SK-N-SH treated with all-trans-retinoic acid at 6 μM for 48 hours (cell line): ENCODE measurements around the gene ZNF132.

Experiments used
- ARNTL ChIP-seq: fragments of 450-650 bp; formaldehyde crosslinking; IDR thresholded peaks from 2 replicates; pipeline ENCODE4 v1.5.0; 2020; ENCODE audit warnings: low read depth, mild to moderate bottlenecking, moderate library complexity, borderline replicate concordance
- CREB5 ChIP-seq: fragments of 250-450 bp; sonication (Bioruptor Pico); IDR thresholded peaks from 2 replicates; pipeline ENCODE4 v1.5.1; 2020; ENCODE audit warnings: low read depth, mild to moderate bottlenecking, moderate library complexity
- ESRRG ChIP-seq: fragments of 250-450 bp; sonication (Bioruptor Pico); IDR thresholded peaks from 2 replicates; pipeline ENCODE4 v1.6.1; 2021; ENCODE audit warnings: mild to moderate bottlenecking
- OSR1 ChIP-seq: fragments of 250-450 bp; sonication (Bioruptor Pico); IDR thresholded peaks from 2 replicates; pipeline ENCODE4 v1.8.0; 2022; ENCODE audit warnings: moderate library complexity, mild to moderate bottlenecking, inconsistent platforms
- PATZ1 ChIP-seq: fragments of 250-450 bp; sonication (Bioruptor Pico); IDR thresholded peaks from 2 replicates; pipeline ENCODE4 v1.8.0; 2020; ENCODE audit warnings: mild to moderate bottlenecking, moderate library complexity, borderline replicate concordance
- POU6F1 ChIP-seq: fragments of 250-450 bp; sonication (Bioruptor Pico); IDR thresholded peaks from 2 replicates; pipeline ENCODE4 v1.8.0; 2021; ENCODE audit warnings: low read depth, mild to moderate bottlenecking, moderate library complexity, borderline replicate concordance
- RARB ChIP-seq: fragments of 250-450 bp; sonication (Bioruptor Pico); IDR thresholded peaks from 2 replicates; pipeline ENCODE4 v1.8.0; 2021; ENCODE audit warnings: mild to moderate bottlenecking, moderate library complexity
- ZNF70 ChIP-seq: fragments of 450-650 bp; formaldehyde crosslinking; IDR thresholded peaks from 2 replicates; pipeline ENCODE4 v1.5.0; 2020; ENCODE audit warnings: mild to moderate bottlenecking, moderate library complexity

- no peak for TF ChIP-seq ESRRG (CRISPR knock-in tag)
- TF ChIP-seq POU6F1 (CRISPR knock-in tag): no peak
- TF ChIP-seq PATZ1 (CRISPR knock-in tag): no peak
- TF ChIP-seq CREB5 (CRISPR knock-in tag): no peak
- TF ChIP-seq ZNF70: no peak
- no peak for TF ChIP-seq RARB (CRISPR knock-in tag)
- TF ChIP-seq OSR1: no peak
- TF ChIP-seq ARNTL (CRISPR knock-in tag): no peak
These were observed 39.4 kb upstream of the ZNF132 start for GRCh38 chr19:58479303-58479702.
